NCI-H524 (cell line): Measurements from ENCODE around the gene MYO1F.
A peak's percentile ranks its signal among the peaks of the same experiment; 100 is the strongest.
"Not testable (repeated sequence)": the region's sequence is repeated elsewhere in the genome, so short reads cannot be mapped to it uniquely, and the experiment has no call there.

Experiments
- DNase-seq, 2 experiments: peaks; one replicate each; lab custom pipeline; 2025; lab: John Stamatoyannopoulos, UW

MYO1F gene

DNA sequence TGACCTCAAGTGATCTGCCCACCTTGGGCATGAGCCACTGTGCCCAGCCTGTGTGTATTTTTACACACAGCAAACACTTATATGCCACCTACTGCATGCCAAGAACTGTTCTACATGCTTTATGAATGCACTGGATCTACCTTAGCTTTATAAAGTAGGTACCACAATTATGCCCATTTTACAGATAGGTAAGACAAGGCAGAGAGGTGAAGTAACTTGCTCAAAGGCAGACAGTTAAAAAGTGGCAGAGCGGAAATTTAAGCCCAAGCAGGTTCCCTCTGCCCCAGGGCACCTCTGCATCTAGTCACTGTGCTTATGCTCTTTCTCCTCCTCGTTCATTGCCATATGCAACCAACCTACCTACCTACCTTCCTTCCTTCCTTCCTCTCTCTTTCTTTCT, 22.8 kb upstream of the MYO1F start:
- no peak for DNase-seq

DNA sequence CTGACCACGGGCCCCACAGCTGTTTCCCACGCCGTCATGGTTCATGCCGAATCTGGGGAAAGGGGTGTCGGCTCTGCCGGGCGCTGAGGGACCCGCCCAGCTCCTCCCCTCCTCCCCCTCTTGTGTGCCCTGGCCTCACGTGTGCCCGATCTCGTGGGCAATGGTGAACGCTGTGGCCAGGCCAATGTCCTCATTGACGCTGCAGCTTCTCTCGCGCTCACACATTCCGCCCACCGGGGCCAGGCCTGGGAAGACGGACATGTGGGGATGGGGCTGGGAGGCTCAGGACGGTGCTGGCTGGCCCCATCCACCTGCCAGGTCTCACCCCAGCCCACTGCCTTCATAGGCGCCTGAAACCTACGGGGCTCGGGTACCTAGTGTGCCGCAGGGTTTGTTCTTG, 18.9 kb upstream of the MYO1F start:
- no peak for DNase-seq

DNA sequence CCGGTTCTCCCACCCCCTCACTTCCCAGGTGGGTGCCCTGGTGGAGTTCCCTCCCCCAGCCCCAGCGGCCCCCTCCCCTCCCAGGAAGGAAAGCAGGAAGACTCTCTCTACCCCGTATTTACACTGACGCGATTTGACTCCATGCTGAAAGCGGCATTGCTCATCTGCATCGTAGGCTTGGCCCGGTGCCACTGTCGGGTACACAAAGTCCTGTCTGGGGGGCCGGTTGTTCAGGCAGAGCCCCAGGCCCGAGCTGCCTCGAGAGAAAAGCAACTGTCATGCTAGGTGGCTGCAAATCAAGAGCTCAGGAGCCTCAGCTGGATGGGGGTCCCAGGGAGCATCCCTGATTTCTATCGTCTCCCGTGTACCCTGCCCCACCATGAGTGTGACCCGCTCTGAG, 18.4 kb upstream of the MYO1F start:
- DNase-seq: no peak

- no peak for DNase-seq
These were observed 16.7 kb upstream of the MYO1F start for GRCh38 chr19:8593931-8594330.

DNA sequence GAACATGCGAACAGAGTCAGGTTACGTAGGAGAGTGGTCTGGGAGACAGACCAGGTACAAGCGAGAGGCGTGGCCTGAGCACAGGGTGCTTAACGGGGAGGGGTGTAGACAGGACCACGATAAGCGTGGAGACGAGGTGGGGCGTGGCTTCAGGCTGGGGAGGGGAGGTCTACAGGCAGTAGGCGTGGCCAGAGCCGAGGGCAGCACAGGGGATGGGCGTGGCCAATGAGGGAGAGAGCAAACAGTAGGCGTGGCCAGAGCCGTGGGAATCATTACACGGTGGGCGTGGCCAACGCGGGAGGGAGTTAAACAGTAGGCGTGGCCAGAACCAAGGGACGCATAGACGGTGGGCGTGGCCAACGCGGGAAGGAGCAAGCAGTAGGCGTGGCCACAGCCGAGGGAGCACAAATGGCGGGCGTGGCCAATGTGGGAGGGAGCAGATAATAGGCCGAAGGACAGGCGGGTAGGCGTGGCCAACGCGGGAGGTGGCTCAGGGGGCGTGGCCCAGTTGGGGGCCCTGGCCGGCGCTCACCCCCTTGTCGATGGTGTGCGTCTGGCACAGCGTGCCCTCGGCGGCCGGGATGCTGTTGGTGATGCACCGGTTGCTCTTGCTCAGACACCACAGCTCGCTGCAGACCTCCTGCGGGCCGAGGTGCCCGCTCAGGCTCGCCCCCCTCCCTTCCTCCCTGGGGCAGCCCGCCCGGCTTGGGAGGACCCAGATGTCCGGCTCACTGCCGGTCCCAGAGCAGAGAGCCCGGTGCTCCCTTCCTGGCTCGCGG, 15.2 kb upstream of the MYO1F start:
- DNase-seq: no peak

GRCh38 chr19:8589177-8589714, 12.0 kb upstream of the MYO1F start:
- DNase-seq: no peak

DNA sequence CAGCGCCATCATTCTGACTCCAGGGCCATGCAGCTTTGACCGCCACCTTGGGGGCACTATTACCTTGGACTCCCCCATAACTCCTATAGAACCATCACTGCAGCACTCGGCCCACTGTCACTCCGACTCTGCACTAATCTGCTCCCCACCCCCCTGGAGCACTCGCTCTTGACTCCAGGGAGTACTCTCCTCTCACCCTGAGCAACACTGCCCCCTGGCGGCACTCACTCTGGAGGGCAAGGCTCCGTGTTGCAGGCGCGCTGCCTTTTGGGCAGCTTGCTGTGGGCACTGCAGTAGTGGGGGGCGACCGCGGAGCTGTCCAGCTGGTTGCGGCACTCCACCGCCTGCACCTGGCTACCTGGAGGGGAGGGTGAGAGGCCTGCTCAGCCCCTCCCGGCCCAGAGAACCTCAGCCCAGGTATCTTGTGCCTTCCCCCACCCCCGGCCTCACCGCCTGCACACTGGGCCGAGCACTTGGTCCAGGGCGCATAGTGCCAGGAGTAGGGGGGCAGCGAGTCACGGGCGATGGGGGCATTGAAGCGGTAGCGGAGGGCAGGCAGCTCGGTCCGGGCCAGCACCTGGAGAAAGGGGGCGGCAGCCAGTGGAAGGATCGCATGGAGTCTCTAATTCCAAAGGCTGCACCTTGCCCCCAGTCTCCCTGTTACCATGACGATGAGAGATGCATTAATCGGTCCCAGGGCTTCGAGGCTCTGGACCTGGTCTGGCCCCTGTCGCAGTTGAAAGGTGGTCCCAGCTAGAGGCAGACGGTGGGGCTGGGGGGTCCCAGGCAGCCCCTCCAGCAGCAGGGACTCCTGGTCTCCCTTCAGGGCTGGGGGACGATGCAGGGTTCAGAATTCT, 8.9 kb upstream of the MYO1F start:
- DNase-seq: peak in 1 of 2 experiments; percentile 18

GRCh38 chr19:8584965-8585893, 8.0 kb upstream of the MYO1F start:
- no peak for DNase-seq

DNA sequence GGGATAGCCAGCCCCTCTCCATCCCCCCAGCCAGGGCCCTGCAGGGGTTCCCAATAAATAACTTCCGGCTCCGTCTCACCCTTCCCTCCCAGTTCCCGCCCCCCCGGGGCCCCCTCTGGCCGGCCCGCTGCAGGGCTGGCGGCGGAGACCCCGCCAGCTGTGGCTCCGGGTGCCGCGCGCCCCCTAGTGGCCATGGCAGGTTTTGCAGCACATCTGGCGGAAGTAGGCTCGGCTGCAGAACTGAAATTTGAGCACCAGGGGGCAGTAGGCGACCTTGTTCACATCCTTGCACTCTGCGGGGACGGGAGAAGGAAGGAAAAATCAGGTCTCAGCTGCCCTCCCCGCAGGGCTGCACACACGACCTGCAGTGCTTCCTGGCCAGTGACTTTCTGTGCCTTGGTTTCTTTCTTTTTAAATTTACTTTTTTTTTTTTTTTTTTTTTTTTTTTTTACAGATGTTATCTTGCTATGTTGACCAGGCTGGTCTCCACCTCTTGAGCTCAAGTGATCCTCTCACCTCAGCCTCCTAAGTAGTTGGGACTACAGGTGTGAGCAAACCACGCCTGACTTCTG, 3.6 kb upstream of the MYO1F start:
- peak; percentile 40 for DNase-seq

DNA sequence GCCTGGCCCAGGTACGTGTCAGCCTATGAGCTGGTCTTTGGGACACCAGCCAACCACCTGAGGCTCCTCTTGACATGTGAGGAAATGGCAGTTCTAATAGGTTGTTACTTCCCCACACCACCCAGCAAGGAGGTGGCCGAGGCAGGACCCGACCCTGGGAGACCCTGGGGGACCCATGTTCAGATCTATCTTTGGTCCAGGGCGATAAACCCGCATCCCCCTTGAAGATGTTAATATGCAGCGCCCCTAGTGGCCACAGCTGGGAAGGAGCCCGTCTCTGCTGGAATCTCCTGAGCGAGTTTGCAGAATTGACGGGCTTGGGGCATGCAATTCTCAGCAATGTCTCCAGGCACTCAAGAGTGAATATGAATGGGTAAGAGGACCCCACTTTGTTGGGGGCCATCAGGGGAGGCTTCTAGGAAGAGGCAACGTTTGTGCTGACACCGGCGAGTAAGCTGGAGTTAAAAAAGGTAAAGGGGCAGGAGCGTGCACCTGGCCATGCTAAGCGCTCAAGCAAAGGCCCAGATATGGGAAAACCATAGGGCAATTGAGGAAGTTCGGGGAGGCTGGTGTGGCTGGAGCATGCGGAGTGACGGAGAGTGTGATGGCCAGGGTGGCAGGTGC, 1.5 kb upstream of the MYO1F start:
- peak; percentile 22 to 56 for DNase-seq

GRCh38 chr19:8577741-8578140, 499 bp upstream of the MYO1F start:
- no peak for DNase-seq

DNA sequence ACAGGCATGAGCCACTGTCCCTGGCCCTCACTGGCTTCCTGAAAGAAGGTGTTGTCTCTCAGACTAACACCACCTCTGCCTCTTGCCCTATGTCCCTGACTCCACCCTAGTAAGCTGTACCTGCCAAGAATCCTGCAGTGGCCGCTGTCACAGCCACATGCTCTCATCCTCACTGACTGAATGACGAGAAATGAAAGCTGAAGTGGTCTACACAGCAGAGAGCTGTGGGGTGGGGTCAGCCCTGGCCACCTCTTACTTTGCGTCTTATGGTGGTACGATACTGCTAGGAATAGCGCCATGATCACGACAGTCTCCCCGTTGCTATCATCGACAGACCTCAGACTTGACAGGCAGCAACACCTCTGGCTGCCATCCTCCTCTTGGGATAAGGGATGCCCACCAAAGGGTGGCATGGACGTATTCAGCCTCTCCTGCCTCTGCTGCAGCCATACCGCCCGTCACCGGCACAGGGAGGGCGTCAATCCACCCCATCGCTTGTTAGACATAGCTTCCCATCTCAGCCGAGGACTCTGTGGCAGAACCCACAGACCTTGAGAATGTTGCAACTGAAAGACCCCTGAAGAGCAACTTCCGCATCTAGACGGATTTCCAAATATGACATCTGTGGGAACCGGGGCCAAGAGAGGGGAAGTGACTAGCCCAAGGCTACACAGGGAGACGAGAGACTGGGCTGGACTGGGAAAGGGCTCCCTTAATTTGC, 809 bp downstream of the MYO1F start:
- no peak for DNase-seq

DNA sequence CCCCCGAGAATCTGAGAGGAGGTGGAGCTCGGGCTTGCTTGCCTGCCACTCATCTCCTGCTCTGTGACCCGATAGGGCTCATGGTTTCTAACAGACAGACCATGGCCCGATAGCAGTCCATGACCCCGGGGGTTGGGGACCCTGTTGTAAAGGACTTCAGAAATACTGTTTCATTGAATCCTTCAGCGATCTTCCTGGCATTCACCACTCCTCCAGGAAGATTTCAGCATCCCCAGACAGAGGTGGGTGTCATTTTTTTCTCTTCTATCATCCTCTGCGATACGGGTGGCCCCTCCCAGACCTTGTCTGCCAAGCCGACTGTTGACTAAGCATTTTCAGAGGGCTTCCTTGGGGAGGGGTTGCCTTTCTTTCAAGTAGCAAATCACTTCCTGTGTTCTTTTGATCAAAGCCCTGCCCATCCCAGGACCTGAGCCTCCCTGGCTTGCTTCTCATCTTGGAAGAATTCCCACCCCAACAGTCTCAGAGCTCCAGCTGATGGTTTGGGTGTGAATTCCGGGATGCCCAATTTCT, 1.7 kb downstream of the MYO1F start:
- DNase-seq: no peak

DNA sequence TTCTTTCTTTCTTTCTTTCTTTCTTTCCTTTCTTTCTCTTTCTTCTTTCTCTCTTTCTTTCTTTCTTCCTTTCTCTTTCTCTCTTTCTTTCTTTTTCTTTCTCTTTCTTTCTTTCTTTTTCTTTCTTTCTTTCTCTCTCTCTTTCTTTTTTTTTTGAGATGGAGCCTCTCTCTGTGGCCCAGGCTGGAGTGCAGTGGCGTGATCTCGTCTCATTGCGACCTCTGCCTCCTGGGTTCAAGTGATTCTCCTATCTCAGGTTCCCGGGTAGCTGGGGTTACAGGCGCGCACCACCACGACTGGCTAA, 2.7 kb downstream of the MYO1F start:
- DNase-seq: not testable (repeated sequence)

GRCh38 chr19:8573316-8573715, 3.9 kb downstream of the MYO1F start:
- DNase-seq: no peak

GRCh38 chr19:8571006-8571411, 6.2 kb downstream of the MYO1F start:
- DNase-seq: no peak

GRCh38 chr19:8569066-8569771, 8.0 kb downstream of the MYO1F start:
- DNase-seq: no peak

GRCh38 chr19:8567522-8568172, 9.6 kb downstream of the MYO1F start:
- DNase-seq: no peak

DNA sequence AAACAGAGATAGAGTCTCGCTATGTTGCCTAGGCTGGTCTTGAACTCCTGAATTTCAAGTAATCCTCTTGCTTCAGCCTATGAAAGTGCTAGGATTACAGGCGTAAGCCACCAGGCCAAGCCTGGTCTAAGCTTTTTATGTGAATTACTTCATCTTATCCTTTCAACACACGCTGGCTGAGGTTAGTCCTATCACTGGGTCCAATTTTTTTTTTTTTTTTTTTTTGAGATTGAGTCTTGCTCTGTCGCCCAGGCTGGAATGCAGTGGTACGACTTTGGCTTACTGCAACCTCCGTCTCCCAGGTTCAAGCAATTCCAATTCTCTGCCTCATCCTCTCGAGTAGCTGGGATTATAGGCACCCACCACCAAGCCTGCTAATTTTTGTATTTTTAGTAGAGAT, 10.4 kb downstream of the MYO1F start:
- DNase-seq: no peak
